Mesothelial cell of epicardium (in vitro differentiated cells): ENCODE measurements around the gene RAMACL. TPM values are rescaled to one million over a fixed set of nuclear protein-coding genes. Genes with fewer than 3 reads are reported as not detected.
A peak's percentile ranks its signal among the peaks of the same experiment; 100 is the strongest.

Experiments
- DNase-seq, 2 experiments: peaks; one replicate each; pipeline ENCODE4 v3.0.0; 2021; ENCODE audit warnings: low spot score in 2 of 2; ENCODE audit not compliant: unreplicated experiment in 2 of 2
- H3K27ac Mint-ChIP-seq: 2 replicates; pipeline ENCODE4 v1.8.0; 2021; ENCODE audit warnings: mixed read lengths
- H3K27me3 Mint-ChIP-seq: 2 replicates; pipeline ENCODE4 v1.8.0; 2021; ENCODE audit warnings: low read depth, mixed read lengths
- H3K36me3 Mint-ChIP-seq: 2 replicates; pipeline ENCODE4 v1.8.0; 2021; ENCODE audit warnings: mixed read lengths
- H3K4me1 Mint-ChIP-seq: 2 replicates; pipeline ENCODE4 v1.8.0; 2021; ENCODE audit warnings: mixed read lengths
- H3K4me3 Mint-ChIP-seq: 2 replicates; pipeline ENCODE4 v1.8.0; 2021; ENCODE audit warnings: mild to moderate bottlenecking, moderate library complexity, mixed read lengths
- H3K9me3 Mint-ChIP-seq: 2 replicates; pipeline ENCODE4 v1.8.0; 2021; ENCODE audit warnings: mixed read lengths
- CTCF ChIP-seq: fragments of 200-600 bp; sonication (generic); IDR thresholded peaks from one replicate; pipeline ENCODE4 v1.5.0; 2021; ENCODE audit warnings: antibody characterized with exemption; ENCODE audit not compliant: unreplicated experiment
- total RNA-seq: library from RNA; stranded (reverse); gene quantifications from 3 replicates; pipeline ENCODE4 v1.2.1, GENCODE V29; 2021

Gene RAMACL
- total RNA-seq, 1 donor from 2014 or later = 0.69 TPM

- DNase-seq = no peak
- Mint-ChIP-seq H3K27ac (peak overlapping the region; percentile 49), H3K4me1 (peaks cover 25% of the 10 kb centered on the region), H3K27me3 (no peaks in the 10 kb centered on the region), H3K36me3 (no peaks in the 10 kb centered on the region), H3K4me3 (no peak overlapping the region), H3K9me3 (no peaks in the 10 kb centered on the region)
- TF ChIP-seq CTCF = no peak
These were observed 42.2 kb downstream of the RAMACL start for GRCh38 chr6:166544296-166544605.

DNA sequence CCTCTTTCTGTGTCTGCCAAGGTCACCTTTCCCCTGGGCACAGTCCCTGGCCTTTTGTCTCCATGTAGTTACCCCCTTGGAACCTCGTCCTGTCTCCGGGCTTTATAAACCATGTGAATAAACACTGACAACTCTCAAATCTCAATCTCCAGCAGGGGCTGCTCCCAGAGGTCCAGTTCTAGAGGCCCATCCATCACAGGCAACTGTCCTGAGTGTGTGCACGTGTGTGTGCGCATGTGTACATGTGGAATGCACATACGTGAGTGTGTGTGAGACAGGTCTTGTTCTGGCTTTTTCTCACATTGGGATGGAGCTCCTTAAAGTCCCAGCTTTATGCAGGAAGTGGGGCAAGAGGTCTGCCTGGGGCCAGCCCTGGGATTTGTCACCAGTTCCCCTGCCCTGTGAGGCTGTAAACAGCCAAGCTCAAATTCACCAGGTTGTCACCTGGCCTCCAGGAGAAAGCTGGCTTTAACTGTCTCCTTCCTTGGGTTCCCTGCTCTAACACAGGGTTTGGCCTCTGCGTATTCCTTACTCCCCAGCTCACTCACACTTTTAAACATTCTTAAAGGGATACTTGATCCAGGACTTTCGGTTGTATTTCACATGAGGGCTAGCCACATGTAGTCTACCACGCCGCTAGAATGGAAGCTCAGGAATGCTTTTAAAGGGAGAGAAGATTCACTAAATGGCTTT lies 42.7 kb downstream of the RAMACL start:
- no peak for TF ChIP-seq CTCF
- no peak for DNase-seq
- Mint-ChIP-seq H3K27ac (peak overlapping the region; percentile 49), H3K27me3 (no peaks in the 10 kb centered on the region), H3K36me3 (no peaks in the 10 kb centered on the region), H3K4me1 (peaks cover 25% of the 10 kb centered on the region), H3K9me3 (no peaks in the 10 kb centered on the region), H3K4me3 (no peak overlapping the region)

GRCh38 chr6:166542580-166542912 lies 43.9 kb downstream of the RAMACL start:
- Mint-ChIP-seq H3K27ac (peak overlapping the region; percentile 51), H3K36me3 (no peaks in the 10 kb centered on the region), H3K9me3 (no peaks in the 10 kb centered on the region), H3K4me3 (no peak overlapping the region), H3K4me1 (peaks cover 25% of the 10 kb centered on the region), H3K27me3 (no peaks in the 10 kb centered on the region)
- TF ChIP-seq CTCF = no peak
- DNase-seq = no peak

DNA sequence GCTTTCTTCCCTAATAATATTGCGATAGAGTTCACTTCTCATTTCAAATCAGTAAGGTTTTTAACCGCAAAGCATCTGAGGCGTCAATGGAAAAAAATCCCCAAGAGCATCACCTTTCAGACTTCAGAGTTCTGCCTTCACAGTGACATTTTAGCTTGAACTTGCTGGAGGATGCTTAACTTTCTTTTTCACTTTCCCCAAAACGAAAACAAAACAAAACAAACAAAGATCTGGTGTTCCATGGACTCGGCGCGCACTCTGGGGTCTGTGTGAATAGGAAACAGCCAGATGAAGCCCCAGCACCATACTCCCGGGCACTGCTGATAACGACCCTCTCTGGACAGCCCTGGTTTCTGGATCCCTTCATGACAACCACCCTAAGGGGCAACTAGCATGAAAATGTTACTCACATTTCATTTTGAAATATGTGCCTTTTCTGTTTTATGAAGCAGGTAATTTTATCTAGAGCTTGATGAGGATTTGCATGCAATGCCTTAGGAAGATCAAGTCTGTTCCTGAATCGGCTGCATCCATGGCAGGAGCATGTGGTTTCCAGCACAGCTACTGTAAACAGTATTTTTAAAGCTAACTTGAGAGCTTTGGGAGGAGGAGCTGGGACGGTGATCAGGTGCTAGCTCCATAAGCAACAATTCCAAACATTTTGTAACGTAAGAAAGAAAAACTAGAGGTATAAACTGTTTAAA lies 44.5 kb downstream of the RAMACL start:
- no peaks in the 10 kb centered on the region for H3K9me3 Mint-ChIP-seq
- peaks cover 25% of the 10 kb centered on the region for H3K4me1 Mint-ChIP-seq
- DNase-seq = no peak
- H3K36me3 Mint-ChIP-seq = no peaks in the 10 kb centered on the region
- peak overlapping the region; percentile 49 for H3K27ac Mint-ChIP-seq
- H3K4me3 Mint-ChIP-seq = no peak overlapping the region
- no peak for TF ChIP-seq CTCF
- no peaks in the 10 kb centered on the region for H3K27me3 Mint-ChIP-seq

DNA sequence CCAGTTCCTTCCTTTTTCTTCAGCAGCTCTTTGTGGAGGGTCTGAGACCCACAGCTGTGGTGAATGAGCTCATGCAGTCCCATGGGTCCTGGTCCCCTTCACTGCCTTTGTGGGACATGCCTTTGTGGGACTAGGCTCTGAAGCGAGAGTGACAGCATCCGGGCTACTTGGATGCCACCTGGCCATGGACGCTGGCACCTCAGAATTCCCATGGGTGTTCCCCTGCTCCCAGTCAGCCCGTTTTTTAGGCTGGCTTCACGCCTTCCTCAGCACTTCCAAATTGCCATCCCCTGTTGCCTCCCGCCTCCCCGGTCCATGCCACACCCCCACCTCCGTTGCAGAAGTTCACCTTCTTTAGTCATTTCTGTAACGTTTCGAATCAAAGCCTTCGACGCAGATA lies 45.1 kb downstream of the RAMACL start:
- Mint-ChIP-seq H3K4me3 (no peak overlapping the region), H3K27me3 (no peaks in the 10 kb centered on the region), H3K36me3 (no peaks in the 10 kb centered on the region), H3K4me1 (peaks cover 25% of the 10 kb centered on the region), H3K27ac (no peak overlapping the region), H3K9me3 (no peaks in the 10 kb centered on the region)
- no peak for TF ChIP-seq CTCF
- no peak for DNase-seq
